HG02588 (cell line): ENCODE data around the gene DOCK1.

ENCODE experiments used
- ATAC-seq: cut with Tn5 transposase; IDR thresholded peaks from one replicate; pipeline ENCODE4 v1.9.1; 2021; ENCODE audit warnings: mild to moderate bottlenecking, moderate library complexity; ENCODE audit not compliant: unreplicated experiment

The DOCK1 gene

GRCh38 chr10:127033216-127034033, 128.2 kb downstream of the DOCK1 start:
- ATAC-seq, result no peak

GRCh38 chr10:127034034-127034633, 128.9 kb downstream of the DOCK1 start:
- no peak for ATAC-seq

GRCh38 chr10:127034790-127035189, 129.6 kb downstream of the DOCK1 start:
- no peak for ATAC-seq

DNA sequence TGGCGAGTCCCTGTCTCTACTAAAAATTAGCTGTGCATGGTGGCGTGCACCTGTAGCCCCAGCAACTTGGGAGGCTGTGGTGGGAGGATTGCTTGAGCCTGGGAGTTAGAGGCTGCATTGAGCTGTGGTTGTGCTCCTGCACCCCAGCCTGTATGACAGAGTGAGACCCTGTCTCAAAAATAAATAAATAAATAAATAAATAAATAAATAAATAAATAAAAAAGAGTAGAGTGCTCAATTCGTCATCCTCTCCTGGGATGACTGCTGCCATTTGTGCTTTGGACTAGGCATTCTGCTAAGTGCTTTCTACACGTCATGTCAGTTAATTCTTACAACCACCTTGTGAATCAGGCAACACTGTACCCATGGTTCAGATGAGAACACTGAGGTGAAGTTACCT, 130.6 kb downstream of the DOCK1 start:
- ATAC-seq, result no peak

DNA sequence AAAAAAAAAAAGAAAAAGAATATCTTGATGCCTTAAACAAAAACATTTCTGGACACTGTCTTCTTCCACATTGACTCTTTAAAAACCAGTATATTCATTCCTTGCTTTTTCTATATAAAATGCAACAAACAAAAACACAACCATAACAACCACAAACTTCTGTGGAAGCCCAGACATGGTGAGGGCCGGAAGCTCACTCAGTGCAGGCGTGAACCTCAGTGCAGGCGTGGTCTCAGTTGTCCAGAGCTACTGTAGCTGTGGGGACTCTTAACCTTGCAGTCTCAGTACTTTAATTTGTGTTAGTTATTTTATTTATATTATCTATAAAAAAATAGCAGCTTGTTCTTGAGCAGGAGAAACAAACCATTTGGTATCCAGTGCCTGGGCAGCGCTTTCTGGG, 131.8 kb downstream of the DOCK1 start:
- ATAC-seq, result no peak

DNA sequence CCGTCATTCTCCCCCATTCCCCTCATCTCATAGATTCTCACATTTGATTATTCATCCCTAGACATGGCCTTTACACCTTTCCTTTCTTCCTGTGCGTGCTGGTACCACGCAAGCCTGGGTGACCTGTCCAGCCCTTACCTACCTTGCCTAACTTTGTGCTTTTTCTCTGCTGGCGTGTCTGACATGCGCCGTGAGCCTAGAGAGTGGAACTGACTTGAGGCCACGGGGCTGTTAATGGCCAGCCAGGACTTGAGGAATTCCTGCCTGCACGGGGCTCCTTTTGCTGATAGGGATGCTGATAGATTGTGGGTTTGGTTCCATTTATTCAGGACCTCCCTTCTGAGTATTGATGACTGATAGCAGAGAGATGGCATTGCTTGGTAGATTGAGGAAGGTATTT, 134.2 kb downstream of the DOCK1 start:
- no peak for ATAC-seq

DNA sequence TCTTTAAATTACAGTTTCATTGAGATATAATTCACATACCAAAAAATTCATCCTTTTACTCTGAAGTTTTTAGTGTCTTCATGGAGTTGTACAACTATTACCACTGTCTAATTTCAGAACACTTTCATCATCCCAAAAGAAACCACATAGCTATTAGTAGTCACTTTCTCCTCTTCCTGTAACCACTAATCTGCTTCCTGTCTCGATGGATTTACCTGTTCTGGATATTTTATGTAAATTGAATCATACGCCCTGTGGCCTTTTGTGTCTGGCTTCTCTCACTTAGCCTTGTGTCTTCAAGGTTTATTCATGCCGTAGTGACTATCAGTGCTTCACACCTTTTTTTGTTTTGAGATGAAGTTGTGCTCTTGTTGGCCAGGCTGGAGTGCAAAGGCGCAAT, 135.5 kb downstream of the DOCK1 start:
- no peak for ATAC-seq

GRCh38 chr10:127041552-127041951, 136.3 kb downstream of the DOCK1 start:
- ATAC-seq, result no peak

GRCh38 chr10:127043301-127043700, 138.1 kb downstream of the DOCK1 start:
- no peak for ATAC-seq

GRCh38 chr10:127044186-127044585, 139.0 kb downstream of the DOCK1 start:
- no peak for ATAC-seq

GRCh38 chr10:127046975-127047877, 142.0 kb downstream of the DOCK1 start:
- no peak for ATAC-seq

GRCh38 chr10:127047878-127048238, 142.6 kb downstream of the DOCK1 start:
- ATAC-seq, result no peak

DNA sequence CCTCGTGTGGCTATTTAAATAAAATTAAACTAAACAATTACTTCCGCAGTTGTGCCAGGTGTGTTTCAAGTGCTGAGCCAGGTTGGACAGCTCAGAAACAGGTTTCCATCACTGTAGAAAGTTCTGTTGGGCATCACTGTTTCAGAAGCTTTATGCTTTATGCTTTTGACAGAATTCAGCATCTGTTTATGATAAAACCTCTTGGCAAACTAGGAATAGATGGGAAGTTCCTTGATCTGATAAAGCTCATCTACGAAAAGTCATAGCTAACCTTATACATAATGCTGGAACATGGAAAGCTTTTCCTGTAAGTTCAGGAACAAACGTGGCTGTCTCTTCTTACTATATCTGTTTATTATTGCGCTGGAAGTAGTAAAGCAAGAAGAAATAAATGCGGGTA, 143.4 kb downstream of the DOCK1 start:
- ATAC-seq, result no peak

DNA sequence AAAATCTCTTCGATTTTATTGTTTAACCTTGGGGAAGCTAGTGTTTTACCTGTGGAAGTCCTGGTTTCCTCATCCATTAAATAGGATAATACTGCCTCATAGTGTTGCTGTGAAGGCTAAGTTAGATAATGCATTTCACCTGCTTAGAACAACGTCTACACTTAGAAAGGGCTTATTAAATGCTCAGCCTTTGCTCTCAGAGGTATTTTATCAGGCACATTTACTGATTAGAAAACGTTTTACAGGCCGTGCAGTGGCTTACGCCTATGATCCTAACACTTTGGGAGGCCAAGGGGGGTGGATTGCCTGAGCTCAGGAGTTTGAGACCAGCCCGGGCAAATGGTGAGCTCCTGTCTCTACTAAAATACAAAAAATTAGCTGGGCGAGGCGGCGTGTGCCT, 146.8 kb downstream of the DOCK1 start:
- no peak for ATAC-seq

GRCh38 chr10:127055263-127055662, 150.0 kb downstream of the DOCK1 start:
- ATAC-seq, result no peak

GRCh38 chr10:127059314-127059713, 154.1 kb downstream of the DOCK1 start:
- ATAC-seq, result no peak

DNA sequence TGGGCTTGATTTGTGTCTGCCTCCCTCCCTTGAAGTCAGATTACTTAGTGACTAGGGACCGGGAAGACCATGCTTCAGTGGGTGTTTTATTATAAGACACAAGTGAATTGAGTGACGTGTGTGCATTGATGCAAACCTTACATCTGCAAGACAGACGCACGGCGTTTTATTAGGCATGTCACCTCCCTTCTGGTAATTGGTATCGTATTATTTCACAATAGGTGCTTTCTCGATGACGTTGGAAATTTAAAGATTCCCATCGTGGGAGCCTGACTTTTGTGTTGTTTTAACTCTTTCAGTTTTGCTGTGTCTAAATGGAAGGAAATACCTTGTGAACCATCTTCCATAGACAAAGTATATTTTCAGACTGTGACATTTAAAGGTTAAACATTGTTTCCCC, 158.5 kb downstream of the DOCK1 start:
- ATAC-seq, result no peak

- no peak for ATAC-seq
Measured at GRCh38 chr10:127064474-127064873, 159.2 kb downstream of the DOCK1 start.

- ATAC-seq, result no peak
Measured at GRCh38 chr10:127067542-127068194, 162.4 kb downstream of the DOCK1 start.

DNA sequence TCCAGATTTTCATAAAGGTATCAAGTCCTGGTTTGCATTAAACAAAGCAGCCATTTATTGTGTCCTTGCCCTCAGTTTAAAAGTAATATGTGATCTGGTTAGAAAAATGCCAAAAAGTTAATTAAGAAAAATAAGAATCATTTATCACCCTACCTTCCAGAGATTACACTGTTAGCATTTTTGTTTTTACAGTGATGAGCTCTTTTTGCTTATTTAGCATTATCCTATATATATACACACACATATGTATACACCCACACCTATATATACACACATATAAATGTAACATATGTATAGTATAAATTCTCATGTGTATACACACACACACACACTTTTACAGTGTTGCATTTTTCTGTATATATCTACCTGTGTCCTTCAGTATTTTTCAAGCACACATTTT, 163.3 kb downstream of the DOCK1 start:
- no peak for ATAC-seq

GRCh38 chr10:127069436-127069835, 164.2 kb downstream of the DOCK1 start:
- no peak for ATAC-seq
